Fibroblast of the aortic adventitia (primary cell): ENCODE results near the gene NPFFR2. TPM values are rescaled to one million over a fixed set of nuclear protein-coding genes. Genes with fewer than 3 reads are reported as not detected.

ENCODE experiments used
- DNase-seq: peaks from one replicate; pipeline ENCODE4 v3.0.0-alpha.2; 2010; ENCODE audit warnings: low read depth
- H3K4me3 ChIP-seq: 2 replicates; pipeline ENCODE4 v1.5.1; 2011; ENCODE audit warnings: low read depth, mild to moderate bottlenecking, control low read depth, low read length, moderate library complexity
- total RNA-seq: library from RNA; depleted of rRNA; stranded (reverse); fragments of >200 nt; gene quantifications from 2 replicates; pipeline ENCODE4 v1.2.3, GENCODE V29; 2012; ENCODE audit warnings: low replicate concordance
- TF ChIP-seq, protein P1 (sequence below): IDR thresholded peaks from 2 replicates; pipeline ENCODE4 v1.5.1; 2011; ENCODE audit warnings: mild to moderate bottlenecking, low read length, control low read depth, inconsistent platforms; ENCODE audit not compliant: insufficient read depth

Gene NPFFR2
- not detected in 2 replicates for total RNA-seq

DNA sequence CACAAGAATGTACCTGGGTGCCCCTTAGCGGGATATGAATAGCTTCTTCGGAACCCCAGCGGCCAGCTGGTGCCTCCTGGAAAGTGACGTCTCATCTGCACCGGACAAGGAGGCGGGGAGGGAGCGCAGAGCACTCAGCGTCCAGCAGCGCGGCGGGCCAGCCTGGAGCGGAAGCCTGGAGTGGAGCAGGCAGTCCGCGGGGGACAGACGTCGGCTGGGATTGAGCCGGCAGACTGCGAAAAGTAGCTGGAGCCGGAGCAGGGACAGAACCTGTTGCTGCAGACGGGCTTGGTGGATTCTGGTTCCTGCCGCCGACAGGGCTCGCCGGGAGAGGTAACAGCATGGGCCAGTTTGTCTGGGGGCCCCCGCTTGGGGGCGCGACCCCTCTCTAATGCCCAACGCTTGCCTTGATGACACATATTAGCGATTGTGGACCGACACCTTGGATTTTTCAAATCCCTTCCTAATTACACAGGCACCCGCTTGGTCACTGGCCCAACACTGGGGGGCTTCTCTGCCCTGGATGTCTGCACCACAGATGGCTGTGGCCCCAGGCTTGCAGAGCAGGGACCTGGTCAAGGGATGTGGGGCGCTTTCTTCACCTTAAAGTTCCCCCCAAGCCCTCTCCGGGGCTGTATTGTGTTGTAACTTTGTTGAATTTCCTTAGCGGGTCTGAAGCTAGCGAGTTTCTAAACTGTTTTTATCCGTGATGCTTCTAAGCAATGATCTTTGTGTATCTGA, at the start of gene NPFFR2:
NPFFR2 (plus strand) TSS at position 133 of the 741 bp plus-strand sequence. CDS start 96,592 bp downstream, outside the sequence.
- peak; percentile 2 for DNase-seq
- H3K4me3 ChIP-seq, result peak within 1 kb of the TSS; percentile 3
- TF ChIP-seq, protein P1, sequence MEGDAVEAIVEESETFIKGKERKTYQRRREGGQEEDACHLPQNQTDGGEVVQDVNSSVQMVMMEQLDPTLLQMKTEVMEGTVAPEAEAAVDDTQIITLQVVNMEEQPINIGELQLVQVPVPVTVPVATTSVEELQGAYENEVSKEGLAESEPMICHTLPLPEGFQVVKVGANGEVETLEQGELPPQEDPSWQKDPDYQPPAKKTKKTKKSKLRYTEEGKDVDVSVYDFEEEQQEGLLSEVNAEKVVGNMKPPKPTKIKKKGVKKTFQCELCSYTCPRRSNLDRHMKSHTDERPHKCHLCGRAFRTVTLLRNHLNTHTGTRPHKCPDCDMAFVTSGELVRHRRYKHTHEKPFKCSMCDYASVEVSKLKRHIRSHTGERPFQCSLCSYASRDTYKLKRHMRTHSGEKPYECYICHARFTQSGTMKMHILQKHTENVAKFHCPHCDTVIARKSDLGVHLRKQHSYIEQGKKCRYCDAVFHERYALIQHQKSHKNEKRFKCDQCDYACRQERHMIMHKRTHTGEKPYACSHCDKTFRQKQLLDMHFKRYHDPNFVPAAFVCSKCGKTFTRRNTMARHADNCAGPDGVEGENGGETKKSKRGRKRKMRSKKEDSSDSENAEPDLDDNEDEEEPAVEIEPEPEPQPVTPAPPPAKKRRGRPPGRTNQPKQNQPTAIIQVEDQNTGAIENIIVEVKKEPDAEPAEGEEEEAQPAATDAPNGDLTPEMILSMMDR, result no peak

DNA sequence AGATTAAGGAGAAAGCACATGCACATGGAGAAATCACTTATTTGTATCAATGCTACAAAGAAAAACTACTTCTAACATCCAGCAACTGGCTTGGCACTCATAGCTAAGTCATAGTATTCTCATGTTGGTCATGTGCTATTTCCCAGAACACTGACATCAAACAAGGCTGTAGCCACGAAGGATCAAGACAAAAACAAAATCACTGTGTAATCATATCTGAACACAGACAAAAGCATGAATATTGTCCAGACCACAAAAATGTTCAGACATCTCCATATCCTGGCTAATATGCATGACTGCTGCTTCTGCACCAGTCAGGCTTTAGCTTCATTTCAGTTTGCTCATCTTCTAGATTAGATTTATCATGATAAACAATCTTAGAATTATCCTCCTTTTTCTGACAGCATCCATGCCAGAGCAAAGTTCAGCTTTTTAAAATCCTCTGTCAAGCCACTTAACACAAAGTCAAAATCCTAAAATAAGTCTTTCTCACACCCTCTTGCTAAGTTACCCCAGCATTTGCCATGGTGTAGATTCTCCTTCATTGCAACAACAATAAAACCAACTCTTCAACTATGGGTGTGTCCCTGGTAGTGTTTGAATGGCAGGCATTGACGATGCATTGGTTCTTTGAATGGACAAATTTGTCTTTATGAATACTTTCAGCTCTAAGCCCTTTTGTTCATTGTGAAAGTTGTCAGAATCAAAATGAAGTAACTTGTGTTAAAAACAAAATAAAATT, 39.1 kb upstream of the NPFFR2 start:
- no peak overlapping the region for H3K4me3 ChIP-seq
- TF ChIP-seq, protein P1, result no peak
- DNase-seq, result peak; percentile 79

DNA sequence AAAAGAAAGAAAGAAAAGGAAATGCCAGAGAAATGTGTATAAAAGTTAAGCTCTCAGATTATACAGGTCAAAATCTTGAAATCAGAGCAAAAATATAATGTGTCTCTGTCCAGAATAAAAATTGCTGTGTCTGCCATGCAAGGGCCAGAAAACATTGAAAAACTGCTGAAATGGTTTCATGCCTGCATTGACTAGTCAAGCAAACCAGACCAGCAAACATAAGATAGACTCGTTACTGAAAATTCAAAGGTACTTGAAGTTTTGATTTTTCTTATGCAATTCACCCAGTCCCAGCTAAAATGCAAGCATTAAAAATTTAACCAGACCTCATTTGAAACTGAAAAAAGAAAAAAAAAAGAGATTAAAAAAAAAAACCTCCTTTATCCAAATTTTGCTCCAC, 37.2 kb upstream of the NPFFR2 start:
- H3K4me3 ChIP-seq, result no peak overlapping the region
- TF ChIP-seq, protein P1, result no peak
- DNase-seq, result no peak

DNA sequence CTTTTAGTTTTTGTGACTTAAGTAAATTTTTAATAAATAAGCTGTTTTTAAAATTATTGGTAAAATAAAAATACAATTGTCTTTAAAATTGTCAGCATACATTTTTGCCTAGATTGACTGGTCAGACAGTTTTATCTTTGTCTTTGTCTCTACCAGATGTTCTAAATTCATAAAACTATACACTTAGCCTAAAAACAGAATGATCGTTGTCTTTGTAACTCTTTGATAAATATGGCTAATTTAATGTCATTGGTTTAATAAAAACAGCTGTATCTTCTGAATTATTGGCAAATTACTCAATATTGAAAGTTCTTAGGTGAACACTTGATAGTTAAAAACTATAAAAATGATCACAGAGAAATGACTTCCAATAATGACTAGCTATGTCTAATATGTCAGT, 36.5 kb upstream of the NPFFR2 start:
- TF ChIP-seq, protein P1, result no peak
- DNase-seq, result no peak
- no peak overlapping the region for H3K4me3 ChIP-seq

DNA sequence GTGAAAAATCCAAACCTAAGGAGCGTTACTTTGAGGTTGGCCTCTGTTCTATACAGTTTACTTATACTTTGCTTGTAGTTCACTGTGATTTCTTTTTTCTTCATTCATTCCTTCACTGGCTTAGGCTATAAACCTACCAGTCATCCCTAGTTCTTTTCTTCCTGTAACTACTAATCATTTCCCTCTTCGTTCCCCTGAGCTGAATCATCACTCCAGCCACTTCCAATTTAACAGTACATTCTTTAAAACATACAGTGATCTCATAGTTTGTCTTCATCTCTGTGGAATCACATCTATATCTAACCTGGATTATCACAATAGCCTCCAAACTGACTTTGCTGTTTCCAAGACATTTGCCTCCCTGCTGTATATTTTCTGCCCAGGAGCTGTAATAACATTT, 25.2 kb upstream of the NPFFR2 start:
- H3K4me3 ChIP-seq, result no peak overlapping the region
- TF ChIP-seq, protein P1, result no peak
- peak; percentile 70 for DNase-seq

DNA sequence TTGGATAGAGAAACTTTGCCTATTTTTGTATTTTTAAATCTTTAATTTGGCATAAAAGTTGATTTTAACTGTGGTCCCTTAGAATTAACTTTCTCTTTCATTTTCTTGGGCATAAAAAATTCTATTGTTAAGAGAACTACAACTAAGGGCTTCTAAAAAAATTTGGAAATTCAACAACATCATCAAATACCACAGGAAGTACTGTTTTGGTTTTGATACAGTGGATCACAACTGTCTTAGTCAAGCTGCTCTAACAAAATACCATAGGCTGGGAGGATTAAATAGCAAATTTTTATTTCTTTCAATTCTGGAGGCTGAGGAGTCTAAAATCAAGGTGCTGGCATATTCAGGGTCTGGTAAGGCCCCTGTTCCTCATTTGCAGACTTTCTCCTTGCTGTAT, 19.9 kb upstream of the NPFFR2 start:
- TF ChIP-seq, protein P1, result no peak
- DNase-seq, result no peak
- no peak overlapping the region for H3K4me3 ChIP-seq
